Ascending aorta (tissue), 2 donors: ENCODE measurements around the gene KRTAP12-2. TPM values are rescaled to one million over a fixed set of nuclear protein-coding genes. Genes with fewer than 3 reads are reported as not detected.

Experiments used
- DNase-seq, 2 donors: peaks; one replicate each; pipeline ENCODE4 v3.0.0-alpha.2; 2019; ENCODE audit warnings: low spot score in 2 of 2
- H3K27ac ChIP-seq, 2 donors: fragments of 200-600 bp; sonication (generic); one replicate each; pipeline ENCODE4 v1.5.1; 2016 to 2017; ENCODE audit warnings: mild to moderate bottlenecking in 1 of 2
- H3K27me3 ChIP-seq: fragments of 200-600 bp; sonication (generic); one replicate; pipeline ENCODE4 v1.5.1; 2017
- H3K36me3 ChIP-seq, 2 donors: fragments of 200-600 bp; sonication (generic); one replicate each; pipeline ENCODE4 v1.5.1; 2016
- H3K4me1 ChIP-seq, 2 donors: fragments of 200-600 bp; sonication (generic); one replicate each; pipeline ENCODE4 v1.5.1; 2016 to 2017; ENCODE audit warnings: mild to moderate bottlenecking in 1 of 2
- H3K4me3 ChIP-seq, 2 donors: fragments of 200-600 bp; sonication (generic); one replicate each; pipeline ENCODE4 v1.5.1; 2016 to 2017; ENCODE audit warnings: mild to moderate bottlenecking in 1 of 2
- H3K9me3 ChIP-seq, 2 donors: fragments of 200-600 bp; sonication (generic); one replicate each; pipeline ENCODE4 v1.5.1; 2016
- intact Hi-C: fragments of 100-400 bp; cut with DNase I; formaldehyde crosslinking; loops from one replicate; pipeline ENCODE4 v1.15.1; 2023
- total RNA-seq: library from RNA; depleted of rRNA; stranded (reverse); fragments of >200 nt; gene quantifications from one replicate; pipeline ENCODE4 v1.1.0, GENCODE V29; 2016
- TF ChIP-seq, protein P1 (sequence below), 3 experiments: fragments of 200-600 bp in 2 of 3; fragments of 450-650 bp in 1 of 3; sonication (generic) in 2 of 3; IDR thresholded peaks; one replicate each; pipeline ENCODE4 v1.5.1; 2016 to 2019; ENCODE audit warnings: antibody characterized with exemption in 3 of 3, mild to moderate bottlenecking in 1 of 3, moderate library complexity in 1 of 3

KRTAP12-2 gene
- total RNA-seq, 1 donor from 2014 or later = not detected

DNA sequence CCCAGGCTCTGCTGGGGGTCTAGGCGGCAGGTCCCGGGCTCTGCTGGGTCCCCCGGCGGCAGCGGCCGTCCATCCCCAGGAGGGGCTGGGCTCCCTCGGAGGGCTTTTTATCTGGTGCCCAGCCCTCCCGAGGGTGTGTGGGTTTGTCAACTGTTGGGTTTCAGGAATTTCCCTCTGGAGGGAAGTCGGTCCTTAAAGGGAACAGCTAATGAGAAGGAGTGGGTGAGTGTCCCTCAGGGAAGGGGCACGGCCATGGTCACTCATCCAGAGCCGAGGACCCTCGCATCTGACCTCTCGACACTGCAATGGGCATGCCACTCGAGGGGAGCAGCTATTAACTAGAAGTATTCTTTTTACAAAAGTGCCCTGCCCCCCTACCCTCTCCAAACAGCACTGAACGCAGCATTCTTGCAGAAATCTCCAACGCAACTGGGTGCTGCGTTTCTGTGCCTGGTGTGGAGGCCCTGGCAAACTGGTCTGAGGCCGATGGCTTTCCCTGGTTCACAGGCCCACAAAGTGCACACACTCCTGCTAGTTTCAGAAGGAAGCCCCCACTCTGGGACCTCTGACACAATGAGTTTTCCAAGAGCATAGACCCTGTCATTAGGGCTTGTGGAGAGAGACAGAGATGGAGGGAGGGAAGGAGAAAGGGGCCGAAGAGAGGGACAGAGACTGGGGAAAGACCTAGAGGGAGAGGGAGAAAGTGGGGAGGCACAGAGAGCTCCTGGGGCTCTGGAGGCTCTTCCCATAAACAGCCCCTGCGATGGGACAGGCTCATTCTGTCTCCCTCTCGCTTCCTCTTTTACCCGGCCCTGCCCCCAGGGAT lies 45.7 kb upstream of the KRTAP12-2 start:
- no peak overlapping the region for H3K4me3 ChIP-seq
- no peaks in the 10 kb centered on the region for H3K36me3 ChIP-seq
- H3K4me1 ChIP-seq = no peaks in the 10 kb centered on the region
- no peaks in the 10 kb centered on the region for H3K9me3 ChIP-seq
- no peak overlapping the region for H3K27ac ChIP-seq
- H3K27me3 ChIP-seq = peaks cover 22% of the 10 kb centered on the region
- peak in 1 of 2 donors; percentile 37 for DNase-seq
- TF ChIP-seq, protein P1, sequence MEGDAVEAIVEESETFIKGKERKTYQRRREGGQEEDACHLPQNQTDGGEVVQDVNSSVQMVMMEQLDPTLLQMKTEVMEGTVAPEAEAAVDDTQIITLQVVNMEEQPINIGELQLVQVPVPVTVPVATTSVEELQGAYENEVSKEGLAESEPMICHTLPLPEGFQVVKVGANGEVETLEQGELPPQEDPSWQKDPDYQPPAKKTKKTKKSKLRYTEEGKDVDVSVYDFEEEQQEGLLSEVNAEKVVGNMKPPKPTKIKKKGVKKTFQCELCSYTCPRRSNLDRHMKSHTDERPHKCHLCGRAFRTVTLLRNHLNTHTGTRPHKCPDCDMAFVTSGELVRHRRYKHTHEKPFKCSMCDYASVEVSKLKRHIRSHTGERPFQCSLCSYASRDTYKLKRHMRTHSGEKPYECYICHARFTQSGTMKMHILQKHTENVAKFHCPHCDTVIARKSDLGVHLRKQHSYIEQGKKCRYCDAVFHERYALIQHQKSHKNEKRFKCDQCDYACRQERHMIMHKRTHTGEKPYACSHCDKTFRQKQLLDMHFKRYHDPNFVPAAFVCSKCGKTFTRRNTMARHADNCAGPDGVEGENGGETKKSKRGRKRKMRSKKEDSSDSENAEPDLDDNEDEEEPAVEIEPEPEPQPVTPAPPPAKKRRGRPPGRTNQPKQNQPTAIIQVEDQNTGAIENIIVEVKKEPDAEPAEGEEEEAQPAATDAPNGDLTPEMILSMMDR (IDR thresholded peaks at IDR 0.05) = no peak
- intact Hi-C loops = no loop called here

DNA sequence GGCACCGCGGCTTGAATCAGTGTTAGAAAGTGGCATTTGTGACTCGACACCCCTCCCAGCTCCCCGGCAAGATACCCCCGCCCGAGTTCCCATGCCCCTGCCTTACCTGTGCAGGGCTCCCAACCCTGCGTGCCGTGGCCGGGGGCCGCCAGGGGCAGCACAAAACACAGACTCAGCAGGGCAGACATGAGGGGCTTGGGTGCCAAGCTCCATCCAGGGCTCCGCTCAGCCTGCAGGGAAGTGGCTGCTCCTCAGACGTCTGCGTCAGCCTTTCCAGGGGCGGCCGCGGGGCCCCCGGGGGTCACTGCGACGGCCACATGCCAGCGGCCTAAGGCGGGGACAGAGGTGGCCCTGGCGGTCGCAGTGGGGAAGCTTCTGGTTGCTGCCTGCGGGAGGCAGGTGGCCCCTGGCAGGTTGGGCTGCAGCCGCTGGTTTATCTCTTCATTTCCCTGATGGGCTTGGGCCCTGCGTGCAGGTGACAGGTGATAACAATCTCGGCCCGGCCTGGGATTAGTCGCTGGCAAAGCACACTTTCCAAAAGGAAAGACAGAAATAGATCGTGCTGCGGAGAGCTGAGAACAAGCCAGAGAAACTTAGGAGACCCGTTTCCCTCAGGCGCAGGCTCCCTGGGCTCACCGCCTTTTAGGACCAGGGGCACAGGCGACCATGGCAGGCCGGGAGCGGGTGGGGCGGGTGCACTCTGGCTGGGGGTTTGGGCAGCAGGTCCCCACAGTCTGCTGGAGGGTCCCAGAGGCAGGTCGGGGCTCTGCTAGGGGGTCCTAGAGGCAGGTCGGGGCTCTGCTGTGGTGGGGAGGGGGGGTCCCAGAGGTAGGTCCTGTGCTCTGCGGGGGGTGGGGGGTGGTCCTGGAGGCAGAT lies 44.8 kb upstream of the KRTAP12-2 start, which contains the start of gene TSPEAR:
TSPEAR (minus strand) TSS at position 246 of the 876 bp plus-strand sequence; CDS start at position 188, 58 bp downstream.
- no peak within 1 kb of the TSS for H3K4me3 ChIP-seq
- H3K27ac ChIP-seq = no peak within 1 kb of the TSS
- TF ChIP-seq, protein P1 (IDR thresholded peaks at IDR 0.05) = no peak
- no peaks in the 10 kb centered on the region for H3K36me3 ChIP-seq
- intact Hi-C loops = no loop called here
- no peaks in the 10 kb centered on the region for H3K9me3 ChIP-seq
- no peaks in the 10 kb centered on the region for H3K4me1 ChIP-seq
- H3K27me3 ChIP-seq = peaks cover 22% of the 10 kb centered on the region
- peak in 1 of 2 donors; percentile 50 for DNase-seq

DNA sequence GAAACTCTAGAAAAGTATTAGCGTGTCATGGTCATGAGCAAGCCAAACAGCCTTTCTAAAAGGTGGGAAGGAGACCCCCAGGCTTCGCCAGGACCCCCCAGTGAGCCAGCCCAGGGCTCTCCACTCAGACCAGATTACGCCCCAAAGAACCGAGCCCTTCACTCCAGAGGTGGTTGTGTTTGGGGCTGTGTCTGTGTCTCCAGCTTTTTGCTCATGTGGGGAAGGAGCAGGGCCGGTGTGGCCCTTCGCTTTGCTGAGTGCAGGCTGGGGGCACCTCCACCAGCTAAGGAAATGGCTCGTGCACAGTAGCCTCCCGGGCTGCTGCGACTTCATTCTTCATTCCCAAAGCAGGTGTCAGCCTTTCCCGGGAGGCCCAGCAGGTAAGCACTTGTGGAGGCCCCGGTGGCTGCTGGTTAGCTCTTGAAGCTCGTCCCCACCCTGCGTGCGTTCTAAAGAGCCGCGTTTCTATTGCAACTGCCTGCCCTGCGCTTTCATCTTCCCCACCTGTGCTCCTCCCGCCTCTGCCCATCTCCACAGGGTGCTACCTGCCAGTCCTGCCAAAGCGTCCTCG lies 44.1 kb upstream of the KRTAP12-2 start:
- Histone ChIP-seq H3K27ac (no peak overlapping the region), H3K4me3 (no peak overlapping the region), H3K9me3 (no peaks in the 10 kb centered on the region), H3K36me3 (no peaks in the 10 kb centered on the region), H3K4me1 (no peaks in the 10 kb centered on the region), H3K27me3 (peaks cover 22% of the 10 kb centered on the region)
- intact Hi-C loops = no loop called here
- DNase-seq = peak in 1 of 2 donors; percentile 60
- TF ChIP-seq, protein P1 (IDR thresholded peaks at IDR 0.05) = no peak

DNA sequence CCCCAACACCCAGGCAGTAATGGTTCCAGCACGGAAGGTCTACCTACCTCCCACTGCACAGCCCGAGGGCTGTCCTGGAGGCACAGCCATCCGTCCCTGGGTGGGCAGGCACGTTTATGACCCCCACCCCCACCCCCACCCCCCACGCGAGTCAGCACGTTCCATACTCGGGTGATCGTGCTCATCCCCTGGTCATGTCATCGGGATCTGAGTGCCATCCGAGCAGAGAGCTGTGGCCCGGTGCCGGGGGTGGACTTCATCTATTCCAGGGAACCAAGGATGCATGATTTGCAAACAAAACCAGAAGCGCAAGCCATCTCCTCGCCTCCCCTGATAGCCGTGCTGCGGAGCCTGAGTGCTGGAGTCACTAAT lies 43.6 kb upstream of the KRTAP12-2 start:
- H3K9me3 ChIP-seq = no peaks in the 10 kb centered on the region
- TF ChIP-seq, protein P1 (IDR thresholded peaks at IDR 0.05) = no peak
- H3K27ac ChIP-seq = no peak overlapping the region
- intact Hi-C loops = no loop called here
- H3K4me3 ChIP-seq = no peak overlapping the region
- peaks cover 22% of the 10 kb centered on the region for H3K27me3 ChIP-seq
- peak in 1 of 2 donors; percentile 55 for DNase-seq
- H3K36me3 ChIP-seq = no peaks in the 10 kb centered on the region
- no peaks in the 10 kb centered on the region for H3K4me1 ChIP-seq

DNA sequence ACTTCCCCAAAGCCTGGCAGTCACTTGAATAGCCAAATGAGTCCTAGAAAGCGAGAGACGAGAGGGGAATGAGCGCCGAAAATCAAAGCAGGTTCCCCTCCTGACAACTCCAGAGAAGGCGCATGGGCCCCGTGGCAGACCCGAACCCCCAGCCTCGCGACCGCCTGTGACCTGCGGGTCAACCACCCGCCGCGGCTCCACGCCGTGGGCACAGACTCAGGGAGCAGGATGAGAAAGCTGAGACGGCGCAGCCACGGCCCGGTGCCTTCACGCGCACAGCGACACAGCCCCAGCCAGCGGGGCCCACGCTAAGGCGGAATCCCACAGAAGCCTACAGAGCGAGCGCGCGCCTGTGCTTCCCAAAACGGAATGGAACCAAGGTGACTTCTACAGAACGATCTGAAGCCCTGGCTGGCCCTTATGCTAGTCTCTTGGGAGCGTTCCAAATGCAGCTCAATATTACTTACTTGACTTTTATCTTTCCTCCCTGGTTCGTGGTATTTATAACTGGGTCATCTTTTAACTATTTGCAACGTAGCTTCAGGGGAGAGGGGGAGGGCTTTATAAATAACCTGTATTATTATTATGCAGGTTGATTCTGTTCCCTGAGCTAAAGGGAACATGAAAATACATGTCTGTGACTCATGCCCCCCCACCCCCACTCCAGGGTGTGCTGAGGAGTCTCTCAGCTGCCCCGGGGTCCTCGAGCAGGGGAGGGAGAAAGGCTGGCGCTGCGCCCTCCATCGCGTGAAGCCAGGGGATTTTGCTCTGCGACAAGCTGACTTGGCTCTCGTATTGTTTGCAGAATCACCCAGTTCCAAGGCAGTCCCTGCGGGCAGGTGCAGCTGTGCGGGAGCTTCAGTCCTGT lies 42.9 kb upstream of the KRTAP12-2 start:
- intact Hi-C loops = no loop called here
- Histone ChIP-seq H3K9me3 (no peaks in the 10 kb centered on the region), H3K36me3 (no peaks in the 10 kb centered on the region), H3K4me3 (no peak overlapping the region), H3K27ac (no peak overlapping the region), H3K27me3 (peaks cover 22% of the 10 kb centered on the region), H3K4me1 (no peaks in the 10 kb centered on the region)
- DNase-seq = peak in 1 of 2 donors; percentile 60
- TF ChIP-seq, protein P1 (IDR thresholded peaks at IDR 0.05) = no peak
